Upper lobe of left lung (tissue), 4 donors: ENCODE measurements around the gene SEMA3E.

Experiments used
- CTCF ChIP-seq, 6 experiments: fragments of 450-650 bp in 4 of 6; fragments of 200-600 bp in 2 of 6; sonication (generic) in 2 of 6; IDR thresholded peaks; one replicate each; pipeline ENCODE4 v1.5.1; 2016 to 2019; ENCODE audit warnings: antibody characterized with exemption in 6 of 6
- POLR2A ChIP-seq, 4 donors: fragments of 450-650 bp; IDR thresholded peaks; one replicate each; pipeline ENCODE4 v1.5.1; 2016 to 2017; ENCODE audit warnings: antibody characterized with exemption in 4 of 4, mild to moderate bottlenecking in 2 of 4
- POLR2AphosphoS5 ChIP-seq, 2 donors: sonication (generic); formaldehyde crosslinking; IDR thresholded peaks; one replicate each; pipeline ENCODE4 v1.5.1; 2017; ENCODE audit warnings: antibody characterized with exemption in 2 of 2

- TF ChIP-seq POLR2A (IDR thresholded peaks at IDR 0.05) (no peak), CTCF (IDR thresholded peaks at IDR 0.05) (no peak), POLR2AphosphoS5 (IDR thresholded peaks at IDR 0.05) (no peak)
These were observed 15.4 kb downstream of the SEMA3E start for GRCh38 chr7:83633516-83633915.
